GM23248 (cell line): ENCODE results near the gene TENM3. TPM values are rescaled to one million over a fixed set of nuclear protein-coding genes. Genes with fewer than 3 reads are reported as not detected.
A peak's percentile ranks its signal among the peaks of the same experiment; 100 is the strongest.

Source experiments
- DNase-seq: peaks from one replicate; pipeline ENCODE4 v3.0.0-alpha.2; 2015
- H2AFZ ChIP-seq: fragments of 200-600 bp; sonication (generic); 2 replicates; pipeline ENCODE4 v1.6.1; 2016; ENCODE audit warnings: antibody characterized with exemption
- H3F3A ChIP-seq: fragments of 200-600 bp; sonication (generic); 2 replicates; pipeline ENCODE4 v1.6.1; 2016; ENCODE audit warnings: mild to moderate bottlenecking, antibody characterized with exemption, mixed run types; ENCODE audit not compliant: insufficient read depth
- H3K27ac ChIP-seq: fragments of 200-600 bp; sonication (generic); 2 replicates; pipeline ENCODE4 v1.5.1; 2016; ENCODE audit warnings: mild to moderate bottlenecking
- H3K27me3 ChIP-seq: fragments of 200-600 bp; sonication (generic); replicated peaks from 2 replicates; pipeline ENCODE4 v1.6.1; 2016; ENCODE audit warnings: mild to moderate bottlenecking; ENCODE audit not compliant: insufficient read depth
- H3K36me3 ChIP-seq: fragments of 200-600 bp; sonication (generic); 2 replicates; pipeline ENCODE4 v1.6.1; 2016; ENCODE audit warnings: low read depth, mild to moderate bottlenecking
- H3K4me1 ChIP-seq: fragments of 200-600 bp; sonication (generic); 2 replicates; pipeline ENCODE4 v1.6.1; 2016; ENCODE audit warnings: mild to moderate bottlenecking; ENCODE audit not compliant: insufficient read depth
- H3K4me2 ChIP-seq: fragments of 200-600 bp; sonication (generic); one replicate; pipeline ENCODE4 v1.6.1; 2016; ENCODE audit warnings: mild to moderate bottlenecking; ENCODE audit not compliant: unreplicated experiment
- H3K4me3 ChIP-seq: fragments of 200-600 bp; sonication (generic); 2 replicates; pipeline ENCODE4 v1.5.1; 2016; ENCODE audit warnings: mild to moderate bottlenecking
- H3K79me2 ChIP-seq: fragments of 200-600 bp; sonication (generic); 2 replicates; pipeline ENCODE4 v1.6.1; 2016; ENCODE audit warnings: mild to moderate bottlenecking; ENCODE audit not compliant: insufficient read depth
- H3K9ac ChIP-seq: fragments of 200-600 bp; sonication (generic); 2 replicates; pipeline ENCODE4 v1.6.1; 2016; ENCODE audit warnings: mild to moderate bottlenecking
- H3K9me2 ChIP-seq: fragments of 200-600 bp; sonication (generic); 2 replicates; pipeline ENCODE4 v1.6.1; 2016; ENCODE audit warnings: mixed run types, mild to moderate bottlenecking, moderate library complexity; ENCODE audit not compliant: insufficient read depth
- H3K9me3 ChIP-seq: fragments of 200-600 bp; sonication (generic); one replicate; pipeline ENCODE4 v1.6.1; 2017; ENCODE audit warnings: low read depth
- H4K20me1 ChIP-seq: fragments of 200-600 bp; sonication (generic); 2 replicates; pipeline ENCODE4 v1.6.0; 2016; ENCODE audit not compliant: insufficient read depth
- EZH2 ChIP-seq: fragments of 200-600 bp; sonication (generic); IDR thresholded peaks from 2 replicates; pipeline ENCODE4 v1.6.1; 2018; ENCODE audit warnings: antibody characterized with exemption, mild to moderate bottlenecking; ENCODE audit not compliant: insufficient read depth, poor library complexity, severe bottlenecking
- EZH2phosphoT487 ChIP-seq: fragments of 200-600 bp; sonication (generic); IDR thresholded peaks from 2 replicates; pipeline ENCODE4 v1.6.1; 2018; ENCODE audit warnings: antibody characterized with exemption, moderate library complexity, mild to moderate bottlenecking, low read depth; ENCODE audit not compliant: insufficient read depth
- WGBS, 2 experiments: methylation state at CpG; one replicate each; pipeline ENCODE4 v1.1.6; 2015 to 2017; ENCODE audit warnings: low lambda C conversion rate in 2 of 2, low coverage in 1 of 2; ENCODE audit errors: missing lambda C conversion rate in 2 of 2; 5-methylcytosine and 5-hydroxymethylcytosine counted together
- in situ Hi-C: fragments of 300-500 bp; cut with MboI; formaldehyde crosslinking; loops from 2 replicates; pipeline ENCODE4 v1.15.0; 2020
- polyA plus RNA-seq: library from polyadenylated mRNA; unstranded; fragments of >200 nt; fragmentation: Nextera tagmentation; extraction: Ambion mirVana; gene quantifications from 2 replicates; pipeline ENCODE4 v1.2.1, GENCODE V29; 2016
- total RNA-seq: library from RNA; depleted of rRNA; stranded (reverse); fragments of >200 nt; shearing (Covaris generic); gene quantifications from 2 replicates; pipeline ENCODE4 v1.2.3, GENCODE V29; 2014

Gene TENM3
- total and polyA plus RNA-seq, 2 experiments from 2014 or later, result 0.83 to 8.1 TPM

- no peaks in the 10 kb centered on the region for H4K20me1 ChIP-seq
- no peaks in the 10 kb centered on the region for H3K9me3 ChIP-seq
- H3K79me2 ChIP-seq, result no peaks in the 10 kb centered on the region
- in situ Hi-C loops, result no loop called here
- H3K27ac ChIP-seq, result peak overlapping the region; percentile 81
- no peaks in the 10 kb centered on the region for H3K27me3 ChIP-seq
- H3K9ac ChIP-seq, result peak overlapping the region; percentile 57
- peaks cover 13% of the 10 kb centered on the region; the same call in 1 of the 2 replicates for H3K4me1 ChIP-seq
- no peaks in the 10 kb centered on the region for H3F3A ChIP-seq
- H2AFZ ChIP-seq, result peak overlapping the region; percentile 12; the same call in 1 of the 2 replicates
- DNase-seq, result peak; percentile 72
- no peaks in the 10 kb centered on the region for H3K36me3 ChIP-seq
- TF ChIP-seq EZH2phosphoT487 (no peak), EZH2 (no peak)
- H3K4me2 ChIP-seq, result no peak overlapping the region
- WGBS, 2 experiments, result 26 to 38% methylated on average over 2 of the region's 2 CpGs
- no peak overlapping the region for H3K4me3 ChIP-seq
- H3K9me2 ChIP-seq, result no peaks in the 10 kb centered on the region
These were observed 509.1 kb downstream of the TENM3 start for GRCh38 chr4:182752158-182752910.

DNA sequence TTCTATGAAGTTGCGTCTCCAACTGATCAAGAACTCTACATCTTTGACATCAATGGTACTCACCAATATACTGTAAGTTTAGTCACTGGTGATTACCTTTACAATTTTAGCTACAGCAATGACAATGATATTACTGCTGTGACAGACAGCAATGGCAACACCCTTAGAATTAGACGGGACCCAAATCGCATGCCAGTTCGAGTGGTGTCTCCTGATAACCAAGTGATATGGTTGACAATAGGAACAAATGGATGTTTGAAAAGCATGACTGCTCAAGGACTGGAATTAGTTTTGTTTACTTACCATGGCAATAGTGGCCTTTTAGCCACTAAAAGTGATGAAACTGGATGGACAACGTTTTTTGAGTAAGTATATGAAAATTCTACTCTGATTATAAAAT is 511.7 kb downstream of the TENM3 start:
- Histone ChIP-seq H3K4me2 (no peak overlapping the region), H3K36me3 (no peaks in the 10 kb centered on the region), H3K9me3 (no peaks in the 10 kb centered on the region), H4K20me1 (no peaks in the 10 kb centered on the region), H3F3A (no peaks in the 10 kb centered on the region), H3K4me3 (no peak overlapping the region), H3K9ac (no peak overlapping the region), H3K79me2 (no peaks in the 10 kb centered on the region), H3K9me2 (no peaks in the 10 kb centered on the region), H3K27me3 (no peaks in the 10 kb centered on the region), H3K4me1 (0 out of 2 replicates have a peak, but pooled peaks cover 10% of the 10 kb centered on the region), H2AFZ (no peak overlapping the region), H3K27ac (no peak overlapping the region)
- in situ Hi-C loops, result no loop called here
- TF ChIP-seq EZH2, result no peak
- TF ChIP-seq EZH2phosphoT487, result no peak
- no peak for DNase-seq
- 71 to 77% methylated on average over 5 of the region's 5 CpGs for WGBS, 2 experiments

- no peak for DNase-seq
- no peak overlapping the region for H3K4me2 ChIP-seq
- no peak overlapping the region for H3K9ac ChIP-seq
- 0 out of 2 replicates have a peak, but pooled peaks cover 10% of the 10 kb centered on the region for H3K4me1 ChIP-seq
- WGBS, 2 experiments, result 53 to 63% methylated on average over 6 of the region's 6 CpGs
- no peaks in the 10 kb centered on the region for H3K9me3 ChIP-seq
- H4K20me1 ChIP-seq, result no peaks in the 10 kb centered on the region
- H3F3A ChIP-seq, result no peaks in the 10 kb centered on the region
- H3K4me3 ChIP-seq, result no peak overlapping the region
- H3K79me2 ChIP-seq, result no peaks in the 10 kb centered on the region
- H3K9me2 ChIP-seq, result no peaks in the 10 kb centered on the region
- no peak overlapping the region for H3K27ac ChIP-seq
- TF ChIP-seq EZH2phosphoT487 (no peak), EZH2 (no peak)
- H2AFZ ChIP-seq, result no peak overlapping the region
- in situ Hi-C loops, result no loop called here
- H3K36me3 ChIP-seq, result no peaks in the 10 kb centered on the region
- peaks cover 6% of the 10 kb centered on the region; the same call in 1 of the 2 replicates for H3K27me3 ChIP-seq
These were observed 513.0 kb downstream of the TENM3 start for GRCh38 chr4:182756161-182756690.

DNA sequence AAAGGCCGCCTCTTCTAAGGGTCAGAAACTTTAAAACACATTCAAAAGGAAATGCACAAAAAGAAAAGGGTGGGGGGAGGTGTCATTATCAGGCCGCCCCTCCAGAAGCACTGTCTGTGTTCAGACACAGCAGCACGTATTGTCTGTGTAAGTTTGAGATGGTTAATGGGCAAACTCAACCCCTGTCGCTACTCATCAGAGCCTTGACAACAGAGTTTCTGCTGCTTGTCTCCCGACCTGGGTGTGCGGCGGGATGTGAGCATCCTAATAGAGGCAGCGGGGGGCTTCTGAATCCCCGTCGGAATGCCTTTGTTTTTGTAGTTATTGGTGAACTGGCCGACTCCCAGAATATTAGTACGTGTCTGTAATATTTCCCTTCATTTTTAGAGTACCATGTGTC is 515.1 kb downstream of the TENM3 start:
- H2AFZ ChIP-seq, result no peak overlapping the region
- no peaks in the 10 kb centered on the region for H4K20me1 ChIP-seq
- H3K4me1 ChIP-seq, result no peaks in the 10 kb centered on the region
- in situ Hi-C loops, result no loop called here
- no peak overlapping the region for H3K9ac ChIP-seq
- 52 to 56% methylated on average over 12 of the region's 12 CpGs for WGBS, 2 experiments
- H3K27me3 ChIP-seq, result peaks cover 6% of the 10 kb centered on the region; the same call in 1 of the 2 replicates
- no peaks in the 10 kb centered on the region for H3K9me2 ChIP-seq
- no peaks in the 10 kb centered on the region for H3K36me3 ChIP-seq
- no peaks in the 10 kb centered on the region for H3K79me2 ChIP-seq
- H3K27ac ChIP-seq, result no peak overlapping the region
- no peak for TF ChIP-seq EZH2
- no peak for TF ChIP-seq EZH2phosphoT487
- H3K9me3 ChIP-seq, result no peaks in the 10 kb centered on the region
- H3K4me2 ChIP-seq, result no peak overlapping the region
- no peaks in the 10 kb centered on the region for H3F3A ChIP-seq
- DNase-seq, result no peak
- no peak overlapping the region for H3K4me3 ChIP-seq
